ENCODE results near the gene RGS10. TPM values are rescaled to one million over a fixed set of nuclear protein-coding genes. Genes with fewer than 3 reads are reported as not detected.

RGS10 gene
- total RNA-seq, 1 experiment from 2014 or later, result 10.6 TPM

DNA sequence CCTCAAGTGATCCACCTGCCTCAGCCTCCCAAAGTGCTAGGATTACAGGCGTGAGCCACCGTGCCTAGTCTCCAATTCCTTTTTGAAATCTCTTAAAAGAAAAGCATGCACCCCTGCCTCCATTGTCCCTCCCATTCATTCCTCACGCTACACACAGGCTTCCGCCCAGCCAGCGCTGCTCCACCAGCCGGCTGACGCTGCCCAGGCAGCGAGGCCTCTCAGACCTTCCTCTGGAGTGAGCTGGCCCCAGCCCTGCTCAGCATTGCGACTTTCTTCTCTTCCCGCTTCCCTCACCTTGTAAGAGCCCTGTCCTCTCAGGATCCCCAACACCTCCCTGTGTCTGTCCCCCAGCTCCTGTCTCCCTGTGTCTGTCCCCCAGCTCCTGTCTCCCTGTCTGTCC lies 23.6 kb downstream of the RGS10 start:
- Histone ChIP-seq H3K9me3 (ENCODE audit: control insufficient read depth, low read depth, low read length) (no peaks in the 10 kb centered on the region), H2BK20ac (ENCODE audit: low read depth, low read length, poor library complexity, severe bottlenecking) (no peak overlapping the region), H2BK12ac (ENCODE audit: insufficient read length, low read depth, low read length) (no peak overlapping the region), H2AFZ (ENCODE audit: low read length) (no peak overlapping the region), H3K56ac (ENCODE audit: insufficient read length, low read depth, low read length) (no peak overlapping the region), H4K5ac (ENCODE audit: insufficient read length, low read depth, low read length) (no peak overlapping the region), H4K8ac (replicated peaks; ENCODE audit: insufficient read length, low read depth, low read length) (no peak overlapping the region), H3K4me2 (ENCODE audit: insufficient read depth, insufficient read length, low read length) (no peak overlapping the region), H3K9ac (ENCODE audit: extremely low read depth, insufficient read length, low read length) (no peak overlapping the region), H3K79me1 (ENCODE audit: insufficient read depth, low read depth, low read length, poor library complexity, severe bottlenecking) (no peaks in the 10 kb centered on the region), H2AK5ac (ENCODE audit: insufficient read length, low read length) (no peak overlapping the region), H2BK120ac (ENCODE audit: low read depth, low read length, poor library complexity, severe bottlenecking) (no peak overlapping the region), H3T11ph (ENCODE audit: low read length) (no peak overlapping the region), H3K4me1 (ENCODE audit: insufficient read depth, low read length) (peaks cover 3% of the 10 kb centered on the region; the same call in 1 of the 2 replicates), H4K91ac (ENCODE audit: insufficient read length, low read depth, low read length) (no peak overlapping the region), H3K14ac (ENCODE audit: insufficient read depth, low read length) (no peak overlapping the region), H3K27ac (ENCODE audit: insufficient read length, low read depth, low read length) (no peak overlapping the region), H3K18ac (ENCODE audit: insufficient read length, low read depth, low read length) (no peak overlapping the region), H3K23ac (ENCODE audit: insufficient read length, low read depth, low read length) (no peak overlapping the region), H3K23me2 (ENCODE audit: insufficient read length, low read depth, low read length, poor library complexity, severe bottlenecking) (no peaks in the 10 kb centered on the region), H4K20me1 (ENCODE audit: control insufficient read depth, insufficient read depth, insufficient read length) (no peaks in the 10 kb centered on the region), H3K4ac (ENCODE audit: low read depth, low read length) (no peak overlapping the region), H2BK5ac (ENCODE audit: insufficient read length, low read length) (no peak overlapping the region), H2BK15ac (ENCODE audit: low read depth, low read length) (no peak overlapping the region), H3K27me3 (ENCODE audit: insufficient read depth, low read length) (no peaks in the 10 kb centered on the region), H3K79me2 (ENCODE audit: insufficient read depth, low read length) (no peaks in the 10 kb centered on the region)
- no peak for DNase-seq
- H3K4me3 Mint-ChIP-seq, result no peak overlapping the region; a peak in 1 of 5 replicates
- no peaks in the 10 kb centered on the region for H3K36me3 Mint-ChIP-seq (ENCODE audit: insufficient read depth in 1 of 3, low read depth in 3 of 3)
- no peaks in the 10 kb centered on the region for H3K27me3 Mint-ChIP-seq (ENCODE audit: low read depth)
- H3K4me1 Mint-ChIP-seq, result peaks cover 26 to 28% of the 10 kb centered on the region in 2 experiments
- TF ChIP-seq, protein P1, sequence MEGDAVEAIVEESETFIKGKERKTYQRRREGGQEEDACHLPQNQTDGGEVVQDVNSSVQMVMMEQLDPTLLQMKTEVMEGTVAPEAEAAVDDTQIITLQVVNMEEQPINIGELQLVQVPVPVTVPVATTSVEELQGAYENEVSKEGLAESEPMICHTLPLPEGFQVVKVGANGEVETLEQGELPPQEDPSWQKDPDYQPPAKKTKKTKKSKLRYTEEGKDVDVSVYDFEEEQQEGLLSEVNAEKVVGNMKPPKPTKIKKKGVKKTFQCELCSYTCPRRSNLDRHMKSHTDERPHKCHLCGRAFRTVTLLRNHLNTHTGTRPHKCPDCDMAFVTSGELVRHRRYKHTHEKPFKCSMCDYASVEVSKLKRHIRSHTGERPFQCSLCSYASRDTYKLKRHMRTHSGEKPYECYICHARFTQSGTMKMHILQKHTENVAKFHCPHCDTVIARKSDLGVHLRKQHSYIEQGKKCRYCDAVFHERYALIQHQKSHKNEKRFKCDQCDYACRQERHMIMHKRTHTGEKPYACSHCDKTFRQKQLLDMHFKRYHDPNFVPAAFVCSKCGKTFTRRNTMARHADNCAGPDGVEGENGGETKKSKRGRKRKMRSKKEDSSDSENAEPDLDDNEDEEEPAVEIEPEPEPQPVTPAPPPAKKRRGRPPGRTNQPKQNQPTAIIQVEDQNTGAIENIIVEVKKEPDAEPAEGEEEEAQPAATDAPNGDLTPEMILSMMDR (conservative IDR thresholded peaks at IDR 0.05), result no peak
- H3K9me3 Mint-ChIP-seq, result no peaks in the 10 kb centered on the region
- WGBS (ENCODE audit: extremely low coverage, insufficient read length, low lambda C conversion rate), result no CpG with 5 or more reads among the region's 10 CpGs
- peak overlapping the region in 2 of 3 experiments; percentile 23 to 85; a peak in 1 of 7 replicates for H3K27ac Mint-ChIP-seq
